ENCODE data around the gene ZCCHC7. TPM values are rescaled to one million over a fixed set of nuclear protein-coding genes. Genes with fewer than 3 reads are reported as not detected.

ZCCHC7 gene
- total and polyA plus RNA-seq, 2 of the 8 experiments (the other 6 are each of a cell fraction or from before 2014, with no cell fraction given), result 12.2 to 27.5 TPM

DNA sequence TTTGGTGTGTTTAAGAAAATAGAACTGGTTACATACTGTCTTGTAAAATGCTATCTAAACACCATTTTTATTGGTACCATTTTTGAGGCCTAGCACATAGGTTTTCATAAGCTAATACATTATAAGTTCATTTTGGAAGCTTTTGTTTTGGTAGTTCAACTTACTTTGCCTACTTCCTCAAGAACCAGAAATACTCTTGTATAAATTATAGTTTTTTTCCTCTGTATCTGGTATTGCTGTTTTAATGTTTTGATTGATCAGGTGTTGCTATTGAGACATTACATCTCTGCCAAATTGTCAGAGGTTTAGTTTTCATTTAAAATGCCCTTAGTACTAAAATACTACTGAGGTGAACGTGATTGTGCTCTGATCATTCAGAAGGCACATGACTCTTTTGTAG is 211.5 kb downstream of the ZCCHC7 start:
- Histone ChIP-seq H4K20me1 (replicated peaks in 1 of 2; ENCODE audit: control insufficient read depth in 1 of 2, insufficient read depth in 2 of 2, low read length in 2 of 2) (no peaks in the 10 kb centered on the region), H3K27ac (ENCODE audit: low read depth, low read length) (no peak overlapping the region), H3K18ac (ENCODE audit: extremely low read depth, low read length) (no peak overlapping the region), H3K4ac (replicated peaks; ENCODE audit: insufficient read length, low read depth, low read length) (no peak overlapping the region), H2AFZ (ENCODE audit: low read length) (no peak overlapping the region), H3K79me1 (ENCODE audit: low read depth, low read length) (no peaks in the 10 kb centered on the region), H3K4me2 (ENCODE audit: insufficient read depth in 1 of 2, low read depth in 2 of 2, low read length in 2 of 2) (no peak overlapping the region), H3K9me3 (ENCODE audit: insufficient read depth in 2 of 2, low read depth in 1 of 2, low read length in 1 of 2) (no peaks in the 10 kb centered on the region), H3K9ac (replicated peaks in 1 of 4; ENCODE audit: extremely low read depth in 1 of 4, low read depth in 3 of 4, low read length in 3 of 4) (no peak overlapping the region), H2BK12ac (ENCODE audit: low read depth, low read length) (no peak overlapping the region), H4K8ac (ENCODE audit: extremely low read depth, insufficient read depth, low read length) (no peak overlapping the region), H2BK15ac (ENCODE audit: low read length) (no peak overlapping the region), H4K5ac (ENCODE audit: insufficient read length, low read depth, low read length) (no peak overlapping the region), H3K27me3 (replicated peaks in 1 of 4; ENCODE audit: control insufficient read depth in 3 of 4, extremely low read depth in 1 of 4, insufficient read depth in 3 of 4, low read length in 3 of 4) (no peaks in the 10 kb centered on the region), H3K23me2 (ENCODE audit: low read depth, low read length) (no peaks in the 10 kb centered on the region), H3K4me3 (ENCODE audit: extremely low read depth in 1 of 4, insufficient read depth in 2 of 4, low read depth in 3 of 4, low read length in 4 of 4) (no peak overlapping the region), H2BK120ac (replicated peaks; ENCODE audit: low read depth, low read length) (no peak overlapping the region), H3K14ac (ENCODE audit: insufficient read length) (no peak overlapping the region), H3K4me1 (replicated peaks in 1 of 4; ENCODE audit: control insufficient read depth in 3 of 4, insufficient read depth in 4 of 4, low read length in 3 of 4) (peaks cover 0 to 2% (median 1%) of the 10 kb centered on the region in 4 experiments; a peak in 3 of 7 replicates), H3K79me2 (ENCODE audit: control insufficient read depth in 1 of 2, insufficient read depth in 2 of 2, low read length in 2 of 2) (no peaks in the 10 kb centered on the region), H4K91ac (replicated peaks; ENCODE audit: insufficient read length, low read length) (no peak overlapping the region), H2AK5ac (ENCODE audit: low read depth, low read length) (no peak overlapping the region), H3K23ac (ENCODE audit: insufficient read length) (no peak overlapping the region), H3K36me3 (ENCODE audit: control insufficient read depth in 2 of 4, insufficient read depth in 4 of 4, low read length in 3 of 4) (no peaks in the 10 kb centered on the region), H2BK5ac (ENCODE audit: low read depth, low read length) (no peak overlapping the region), H3K56ac (replicated peaks; ENCODE audit: insufficient read length, low read depth, low read length) (no peak overlapping the region), H2BK20ac (ENCODE audit: low read length) (no peak overlapping the region)
- DNase-seq (ENCODE audit: low read depth in 1 of 2, low spot score in 2 of 2), result no peak
- no peak for FAIRE-seq
- ChIA-PET POLR2A (ENCODE audit: partially characterized antibody) (no interaction called here), CTCF (ENCODE audit: partially characterized antibody) (interaction anchor here (0.7 to 1.3 kb wide), 3 partner anchors 8 to 341 kb away, joined by 3 read pairs; no protein-coding TSS in a partner anchor)
- 94% methylated on average over 1 of the region's 1 CpG; no CpG with 5 or more reads in 1 of the 2 experiments for WGBS, 2 experiments (ENCODE audit: extremely low coverage in 1 of 2, insufficient coverage in 1 of 2, insufficient read length in 1 of 2, insufficient replicate concordance in 2 of 2, low coverage in 1 of 2, low lambda C conversion rate in 2 of 2, missing lambda C conversion rate in 1 of 2)
